COLO668 (cell line): Measurements from ENCODE around the gene FNIP1.
"Not testable (repeated sequence)": the region's sequence is repeated elsewhere in the genome, so short reads cannot be mapped to it uniquely, and the experiment has no call there.

Experiments
- DNase-seq: peaks from one replicate; lab custom pipeline; 2025; ENCODE audit not compliant: unreplicated experiment; lab: John Stamatoyannopoulos, UW

The FNIP1 gene

GRCh38 chr5:131693894-131694293, 102.9 kb downstream of the FNIP1 start:
- no peak for DNase-seq

- DNase-seq: no peak
Observed at GRCh38 chr5:131685516-131686171, 111.2 kb downstream of the FNIP1 start.

GRCh38 chr5:131684595-131684994, 112.2 kb downstream of the FNIP1 start:
- DNase-seq: no peak

GRCh38 chr5:131684051-131684450, 112.8 kb downstream of the FNIP1 start:
- no peak for DNase-seq

- no peak for DNase-seq
Observed at GRCh38 chr5:131682826-131683225, 114.0 kb downstream of the FNIP1 start.

- no peak for DNase-seq
Observed at GRCh38 chr5:131682175-131682574, 114.6 kb downstream of the FNIP1 start.

- DNase-seq: no peak
Observed at GRCh38 chr5:131679911-131680310, 116.9 kb downstream of the FNIP1 start.

- not testable (repeated sequence) for DNase-seq
Observed at GRCh38 chr5:131678273-131678672, 118.5 kb downstream of the FNIP1 start.

GRCh38 chr5:131677115-131677514, 119.7 kb downstream of the FNIP1 start:
- DNase-seq: no peak

- no peak for DNase-seq
Observed at GRCh38 chr5:131672776-131673175, 124.0 kb downstream of the FNIP1 start.

GRCh38 chr5:131671994-131672655, 124.7 kb downstream of the FNIP1 start:
- no peak for DNase-seq

GRCh38 chr5:131671409-131671808, 125.4 kb downstream of the FNIP1 start:
- DNase-seq: no peak

GRCh38 chr5:131664929-131665328, 131.9 kb downstream of the FNIP1 start:
- no peak for DNase-seq

GRCh38 chr5:131661933-131662332, 134.9 kb downstream of the FNIP1 start:
- DNase-seq: no peak

- no peak for DNase-seq
Observed at GRCh38 chr5:131659841-131660240, 137.0 kb downstream of the FNIP1 start.

GRCh38 chr5:131659290-131659689, 137.5 kb downstream of the FNIP1 start:
- no peak for DNase-seq

GRCh38 chr5:131654776-131655175, 142.0 kb downstream of the FNIP1 start:
- DNase-seq: no peak

- no peak for DNase-seq
Observed at GRCh38 chr5:131654309-131654708, 142.5 kb downstream of the FNIP1 start.

- no peak for DNase-seq
Observed at GRCh38 chr5:131649161-131649560, 147.7 kb downstream of the FNIP1 start.

- DNase-seq: no peak
Observed at GRCh38 chr5:131647048-131647769, 149.6 kb downstream of the FNIP1 start.

- no peak for DNase-seq
Observed at GRCh38 chr5:131644822-131645221, 152.0 kb downstream of the FNIP1 start.

- no peak for DNase-seq
Observed at GRCh38 chr5:131644370-131644769, 152.4 kb downstream of the FNIP1 start.
